Colon (tissue), 2 donors: Measurements from ENCODE around the gene NCAPH2.

Experiments
- FAIRE-seq: peaks from 2 replicates; lab custom pipeline; 2012; peaks lifted over from hg19 to GRCh38; lab: Jason Lieb, UNC
- donor health status: control.
- donor health status: control.

The NCAPH2 gene

DNA sequence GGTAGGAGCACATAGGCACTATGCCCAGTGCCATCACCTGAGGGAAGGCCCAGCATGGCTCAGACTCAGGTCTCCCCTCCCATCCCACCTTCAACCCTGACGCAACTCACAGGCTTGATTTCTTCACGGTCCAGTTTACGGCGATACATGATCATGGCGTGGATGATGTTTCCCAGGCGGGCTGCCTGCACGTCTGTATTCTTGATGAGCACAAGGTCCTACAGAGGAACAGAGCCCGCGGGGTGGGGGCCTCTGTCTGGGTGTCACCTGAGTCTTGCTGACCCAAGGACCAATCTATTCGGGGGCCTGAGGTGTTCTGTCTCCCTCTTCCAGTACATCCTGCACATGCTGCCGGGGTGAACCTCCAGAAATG is 66.3 kb downstream of the NCAPH2 start:
- FAIRE-seq: no peak
